Hematopoietic multipotent progenitor cell treated with erythropoietin and hydrocortisone succinate and interleukin-3 and kit ligand, for 17 days (in vitro differentiated cells): Measurements from ENCODE around the gene CAV1.

ENCODE experiments used
- DNase-seq: peaks from one replicate; pipeline ENCODE4 v3.0.0-alpha.2; 2015; ENCODE audit warnings: low spot score

The CAV1 gene

DNA sequence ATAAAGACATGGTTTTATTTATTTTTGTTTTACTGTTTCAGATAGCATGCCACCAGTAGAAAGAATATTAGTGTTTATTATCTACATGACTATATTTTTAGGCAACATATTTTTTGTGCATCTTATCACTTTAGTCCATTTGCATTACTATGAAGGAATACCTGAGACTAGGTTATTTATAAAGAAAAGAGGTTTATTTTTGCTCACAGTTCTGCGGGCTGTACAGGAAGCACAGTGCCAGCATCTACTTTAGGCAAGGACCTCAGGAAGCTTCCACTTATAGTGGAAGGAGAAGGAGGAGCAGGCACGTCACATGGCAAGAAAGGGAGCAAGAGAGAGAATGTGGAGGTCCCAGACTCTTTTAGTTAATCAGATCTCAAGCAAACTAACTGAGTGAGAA lies 19.6 kb upstream of the CAV1 start:
- DNase-seq: no peak

- DNase-seq: no peak
Observed at GRCh38 chr7:116505823-116506222, 19.0 kb upstream of the CAV1 start.

DNA sequence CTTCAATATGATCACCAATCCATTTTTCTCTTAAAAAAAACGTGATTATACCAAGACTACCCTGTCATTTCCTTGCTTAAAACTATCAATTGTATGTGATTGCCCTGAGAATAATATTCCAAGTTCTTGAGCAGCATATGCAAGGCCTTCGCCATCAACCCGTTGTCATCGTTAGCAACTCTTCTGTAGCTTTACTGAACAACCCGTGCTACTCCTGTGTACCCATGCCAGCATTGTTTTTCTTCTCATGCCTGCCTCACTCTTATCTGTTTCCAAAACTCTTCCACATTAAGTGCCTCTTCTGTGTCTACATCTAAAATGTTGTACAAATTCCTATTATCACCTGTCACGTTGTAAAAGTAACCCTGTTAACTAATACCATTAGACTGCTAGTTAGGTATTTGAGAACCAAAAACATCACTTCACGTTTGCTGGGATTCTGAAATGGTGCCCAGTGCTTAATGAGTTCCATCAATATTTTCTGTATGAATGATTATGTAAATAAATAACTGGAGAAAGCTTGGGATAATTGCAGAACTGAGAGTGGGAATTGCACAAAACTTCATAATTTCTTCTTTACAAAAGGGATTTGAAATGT lies 14.8 kb upstream of the CAV1 start:
- DNase-seq: no peak

- no peak for DNase-seq
Observed at GRCh38 chr7:116510795-116511194, 14.0 kb upstream of the CAV1 start.

GRCh38 chr7:116511552-116512519 lies 13.0 kb upstream of the CAV1 start:
- DNase-seq: no peak

DNA sequence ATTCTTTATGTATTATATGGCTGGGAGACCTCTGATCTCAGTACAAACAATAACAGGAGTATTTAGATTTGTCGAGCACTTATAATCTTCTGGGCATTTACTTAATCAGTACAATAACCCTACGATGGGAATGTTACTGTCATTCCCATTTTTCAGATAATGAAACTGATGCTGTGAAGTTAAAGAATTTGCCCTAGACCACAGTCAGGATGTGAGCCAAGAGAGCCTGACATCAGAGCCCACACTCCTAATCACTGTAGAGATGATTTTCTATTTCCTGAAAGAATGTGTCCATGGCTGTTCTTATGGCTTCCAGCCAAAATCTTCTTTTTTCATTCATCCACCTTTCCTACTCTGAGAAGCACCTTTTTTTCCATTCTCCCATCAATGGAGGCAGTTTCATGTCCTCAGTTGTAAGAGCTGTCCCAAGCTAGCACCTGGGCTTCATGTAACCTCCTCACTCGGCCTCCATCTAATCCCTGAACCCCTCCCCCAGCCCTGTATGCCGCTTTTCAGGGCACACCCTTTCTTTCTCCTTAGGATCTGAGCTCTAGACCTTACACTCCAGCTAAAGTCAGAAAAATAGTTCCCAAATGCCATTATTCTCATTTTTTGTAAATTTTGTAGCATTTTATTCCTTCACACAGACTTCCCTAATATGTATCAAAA lies 12.2 kb upstream of the CAV1 start:
- DNase-seq: no peak

DNA sequence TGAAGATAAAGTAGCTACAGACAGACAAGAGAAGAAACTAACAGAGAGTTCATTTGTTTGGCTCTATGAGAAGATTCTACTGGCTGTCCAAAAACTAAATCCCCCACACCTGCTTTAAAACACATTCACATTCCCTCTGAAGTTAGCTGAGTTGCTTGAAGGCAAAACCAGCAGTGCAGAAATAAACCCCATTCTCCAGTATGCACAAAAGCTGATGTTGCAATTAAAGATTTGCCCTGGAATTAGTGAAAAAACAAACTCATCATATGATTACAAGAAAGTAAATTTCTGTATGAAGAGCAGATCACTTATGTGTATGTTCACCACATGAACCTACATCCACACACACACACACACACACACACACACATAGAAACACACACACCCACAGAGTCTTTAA lies 9.3 kb upstream of the CAV1 start:
- no peak for DNase-seq

GRCh38 chr7:116516324-116516723 lies 8.5 kb upstream of the CAV1 start:
- DNase-seq: no peak

- no peak for DNase-seq
Observed at GRCh38 chr7:116517626-116518025, 7.2 kb upstream of the CAV1 start.

GRCh38 chr7:116518961-116519360 lies 5.9 kb upstream of the CAV1 start:
- DNase-seq: no peak

- no peak for DNase-seq
Observed at GRCh38 chr7:116521046-116521664, 3.7 kb upstream of the CAV1 start.

- no peak for DNase-seq
Observed at GRCh38 chr7:116522247-116522646, 2.6 kb upstream of the CAV1 start.

- DNase-seq: no peak
Observed at GRCh38 chr7:116524221-116524608, 621 bp upstream of the CAV1 start.

DNA sequence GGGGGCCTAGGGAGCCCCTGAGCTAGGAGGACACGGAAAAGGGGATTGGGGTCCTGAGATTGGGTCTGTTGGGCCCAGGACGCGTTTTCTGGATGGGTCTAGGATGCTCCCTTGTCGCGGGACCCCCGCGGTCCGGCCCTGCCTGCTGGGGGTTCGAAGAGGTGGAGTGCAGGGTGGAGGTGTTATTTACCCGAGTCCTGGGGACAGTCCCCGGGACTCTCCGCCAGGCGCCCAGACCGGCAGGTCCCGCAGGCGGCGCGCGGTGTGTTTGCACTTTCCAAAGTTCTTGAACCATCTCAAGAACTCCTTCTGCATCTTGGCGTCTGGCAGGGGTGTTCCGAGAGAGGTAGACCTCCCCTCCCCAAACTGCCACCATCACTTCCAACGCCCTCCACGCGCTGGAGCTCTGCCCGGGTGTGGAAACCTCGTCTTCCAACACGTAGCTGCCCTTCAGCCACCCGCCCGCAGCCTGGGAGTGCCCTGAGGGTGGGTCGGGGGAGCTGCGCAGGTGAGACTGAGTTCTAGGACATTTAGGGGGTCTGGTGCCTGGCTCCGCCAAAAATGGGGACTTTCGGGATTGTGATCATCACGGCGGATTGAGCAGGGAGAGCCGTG lies 569 bp downstream of the CAV1 start:
- no peak for DNase-seq

GRCh38 chr7:116525913-116526861 lies 1.4 kb downstream of the CAV1 start:
- DNase-seq: no peak

GRCh38 chr7:116526897-116527296 lies 2.1 kb downstream of the CAV1 start:
- DNase-seq: no peak

- DNase-seq: no peak
Observed at GRCh38 chr7:116527521-116527920, 2.7 kb downstream of the CAV1 start.

DNA sequence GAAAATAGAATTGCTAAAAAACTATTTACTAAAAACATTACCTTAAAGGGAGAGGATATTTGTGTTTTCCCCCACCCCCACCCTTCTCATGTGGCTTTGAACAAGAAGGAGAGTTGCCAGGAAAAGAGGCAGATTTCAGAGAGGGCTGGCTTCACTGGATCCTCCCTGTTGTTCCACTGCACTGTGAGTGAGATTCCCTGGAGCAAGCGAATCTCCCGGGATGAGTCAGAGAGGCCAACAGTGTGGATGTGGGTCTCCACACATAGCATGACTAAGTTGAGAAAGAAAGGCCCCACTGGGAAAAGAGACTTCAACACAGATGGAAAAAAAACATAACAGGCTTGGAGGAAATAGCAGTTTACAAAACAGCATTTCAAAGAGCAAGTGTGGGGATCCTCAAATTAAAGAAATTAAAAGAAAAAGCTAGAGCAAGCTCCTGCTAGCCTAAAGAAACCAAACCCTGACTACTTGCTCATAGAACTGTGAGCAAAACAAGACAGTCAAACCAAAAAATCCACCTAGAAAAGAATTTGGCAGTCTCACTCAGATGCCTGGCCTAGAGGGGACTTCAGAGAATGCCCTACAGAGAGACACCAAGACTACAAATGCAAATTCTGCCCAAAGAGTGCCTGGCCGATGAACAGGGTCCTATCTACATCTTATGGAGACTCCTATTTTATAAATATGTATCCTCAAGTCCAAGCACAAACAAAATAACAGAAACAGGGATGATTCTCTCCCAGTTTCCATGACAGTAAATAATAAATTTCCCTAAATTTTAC lies 3.4 kb downstream of the CAV1 start:
- no peak for DNase-seq

DNA sequence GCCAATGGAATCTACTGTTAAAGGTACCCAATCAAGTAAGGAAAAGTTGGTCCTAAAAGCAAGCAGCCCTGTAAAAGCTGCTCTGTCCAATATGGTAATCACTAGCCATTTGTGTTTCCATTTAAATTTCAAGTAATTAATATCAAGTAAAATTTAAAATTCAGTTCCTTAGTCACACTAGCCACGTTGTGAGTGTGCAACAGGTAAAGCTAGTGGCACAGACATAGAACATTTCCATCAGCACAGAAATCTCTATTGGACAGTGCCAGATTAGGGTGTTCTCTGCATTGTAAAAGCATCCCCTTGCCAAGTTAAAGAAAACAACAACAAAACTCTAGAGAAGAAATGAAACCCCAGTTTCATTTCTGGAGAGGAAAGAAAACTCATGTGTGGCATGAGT lies 4.4 kb downstream of the CAV1 start:
- no peak for DNase-seq
